Activated CD4-positive, alpha-beta T cell treated with anti-CD3 and anti-CD28 coated beads for 48 hours (primary cell): ENCODE measurements around the gene LSAMP.

Source experiments
- DNase-seq: peaks from one replicate; pipeline ENCODE4 v3.0.0-alpha.2; 2020

LSAMP gene

GRCh38 chr3:115999613-116000012 lies 445.7 kb downstream of the LSAMP start:
- DNase-seq: no peak

- DNase-seq: no peak
Observed at GRCh38 chr3:115999001-115999585, 446.2 kb downstream of the LSAMP start.

- no peak for DNase-seq
Observed at GRCh38 chr3:115996420-115997108, 448.7 kb downstream of the LSAMP start.

GRCh38 chr3:115990669-115991068 lies 454.6 kb downstream of the LSAMP start:
- DNase-seq: no peak

GRCh38 chr3:115989684-115990421 lies 455.4 kb downstream of the LSAMP start:
- no peak for DNase-seq

- no peak for DNase-seq
Observed at GRCh38 chr3:115986555-115987207, 458.6 kb downstream of the LSAMP start.

GRCh38 chr3:115982629-115983028 lies 462.7 kb downstream of the LSAMP start:
- no peak for DNase-seq

GRCh38 chr3:115982108-115982507 lies 463.2 kb downstream of the LSAMP start:
- no peak for DNase-seq

- no peak for DNase-seq
Observed at GRCh38 chr3:115980709-115981108, 464.6 kb downstream of the LSAMP start.

GRCh38 chr3:115977866-115978265 lies 467.4 kb downstream of the LSAMP start:
- no peak for DNase-seq

GRCh38 chr3:115975796-115976195 lies 469.5 kb downstream of the LSAMP start:
- DNase-seq: no peak

- DNase-seq: no peak
Observed at GRCh38 chr3:115975353-115975752, 469.9 kb downstream of the LSAMP start.

- no peak for DNase-seq
Observed at GRCh38 chr3:115974940-115975339, 470.3 kb downstream of the LSAMP start.

GRCh38 chr3:115968871-115969270 lies 476.4 kb downstream of the LSAMP start:
- no peak for DNase-seq

GRCh38 chr3:115961380-115961779 lies 483.9 kb downstream of the LSAMP start:
- no peak for DNase-seq

GRCh38 chr3:115960799-115961198 lies 484.5 kb downstream of the LSAMP start:
- no peak for DNase-seq

- DNase-seq: no peak
Observed at GRCh38 chr3:115958526-115958925, 486.8 kb downstream of the LSAMP start.

GRCh38 chr3:115947325-115947724 lies 498.0 kb downstream of the LSAMP start:
- DNase-seq: no peak

- DNase-seq: no peak
Observed at GRCh38 chr3:115943579-115943978, 501.7 kb downstream of the LSAMP start.

GRCh38 chr3:115937054-115937453 lies 508.2 kb downstream of the LSAMP start:
- no peak for DNase-seq

GRCh38 chr3:115932807-115933206 lies 512.5 kb downstream of the LSAMP start:
- DNase-seq: no peak

GRCh38 chr3:115931581-115931980 lies 513.7 kb downstream of the LSAMP start:
- no peak for DNase-seq

GRCh38 chr3:115930922-115931321 lies 514.4 kb downstream of the LSAMP start:
- no peak for DNase-seq

GRCh38 chr3:115930168-115930567 lies 515.1 kb downstream of the LSAMP start:
- DNase-seq: no peak
